Mucosa of rectum (tissue), 2 donors: Measurements from ENCODE around the gene JAK1.
A peak's percentile ranks its signal among the peaks of the same experiment; 100 is the strongest.

Experiments
- H3K27ac ChIP-seq, 2 donors: one replicate each; pipeline ENCODE4 v1.7.0; 2013; ENCODE audit warnings: inconsistent platforms in 2 of 2, low read depth in 2 of 2, low read length in 2 of 2
- H3K27me3 ChIP-seq, 2 donors: one replicate each; pipeline ENCODE4 v1.7.0; 2013; ENCODE audit warnings: low read length in 2 of 2; ENCODE audit not compliant: control insufficient read depth in 2 of 2, insufficient read depth in 2 of 2
- H3K36me3 ChIP-seq, 2 donors: one replicate each; pipeline ENCODE4 v1.7.0; 2013; ENCODE audit warnings: low read length in 2 of 2; ENCODE audit not compliant: control insufficient read depth in 2 of 2, insufficient read depth in 2 of 2
- H3K4me1 ChIP-seq, 2 donors: one replicate each; pipeline ENCODE4 v1.7.0; 2013; ENCODE audit warnings: low read length in 2 of 2, mild to moderate bottlenecking in 1 of 2; ENCODE audit not compliant: control insufficient read depth in 2 of 2, insufficient read depth in 2 of 2
- H3K4me3 ChIP-seq, 2 donors: one replicate each; pipeline ENCODE4 v1.7.0; 2013; ENCODE audit warnings: low read length in 2 of 2
- H3K9ac ChIP-seq, 2 donors: one replicate each; pipeline ENCODE4 v1.7.0; 2013; ENCODE audit warnings: low read length in 2 of 2, low read depth in 1 of 2, mild to moderate bottlenecking in 1 of 2
- H3K9me3 ChIP-seq, 2 donors: one replicate each; pipeline ENCODE4 v1.7.0; 2013; ENCODE audit warnings: low read length in 2 of 2; ENCODE audit not compliant: control insufficient read depth in 2 of 2
- donor health status: healthy.
- donor health status: Normal muscosa, but diverticular disease.

The JAK1 gene

DNA sequence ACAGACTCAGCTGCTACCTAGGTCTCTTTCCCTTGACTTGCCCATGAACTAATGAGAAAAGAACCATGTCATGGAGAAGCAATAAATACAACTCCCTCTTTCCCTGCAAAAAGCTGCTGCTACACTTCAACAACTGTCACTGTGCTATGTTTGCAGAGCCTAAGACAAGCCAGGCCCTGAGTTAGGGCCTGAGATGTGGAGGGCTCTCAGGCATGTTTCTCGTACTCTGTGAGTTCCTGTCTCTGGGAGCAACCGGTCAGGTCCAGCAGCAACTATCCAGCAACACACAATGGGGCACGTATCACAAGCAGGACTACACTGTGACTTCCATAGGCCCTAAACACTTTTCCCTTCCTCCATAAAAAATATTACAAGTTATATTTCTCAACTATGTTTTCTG is 91.7 kb downstream of the JAK1 start:
- Histone ChIP-seq H3K27me3 (no peaks in the 10 kb centered on the region), H3K36me3 (peaks cover 54 to 74% of the 10 kb centered on the region in 2 donors), H3K27ac (no peak overlapping the region), H3K9ac (no peak overlapping the region), H3K9me3 (no peaks in the 10 kb centered on the region), H3K4me3 (no peak overlapping the region), H3K4me1 (no peaks in the 10 kb centered on the region)

GRCh38 chr1:64873576-64873975 is 92.8 kb downstream of the JAK1 start:
- no peaks in the 10 kb centered on the region for H3K9me3 ChIP-seq
- H3K9ac ChIP-seq, result no peak overlapping the region
- no peak overlapping the region for H3K27ac ChIP-seq
- H3K4me1 ChIP-seq, result no peaks in the 10 kb centered on the region
- H3K27me3 ChIP-seq, result no peaks in the 10 kb centered on the region
- H3K4me3 ChIP-seq, result no peak overlapping the region
- peaks cover 51 to 80% of the 10 kb centered on the region in 2 donors for H3K36me3 ChIP-seq

DNA sequence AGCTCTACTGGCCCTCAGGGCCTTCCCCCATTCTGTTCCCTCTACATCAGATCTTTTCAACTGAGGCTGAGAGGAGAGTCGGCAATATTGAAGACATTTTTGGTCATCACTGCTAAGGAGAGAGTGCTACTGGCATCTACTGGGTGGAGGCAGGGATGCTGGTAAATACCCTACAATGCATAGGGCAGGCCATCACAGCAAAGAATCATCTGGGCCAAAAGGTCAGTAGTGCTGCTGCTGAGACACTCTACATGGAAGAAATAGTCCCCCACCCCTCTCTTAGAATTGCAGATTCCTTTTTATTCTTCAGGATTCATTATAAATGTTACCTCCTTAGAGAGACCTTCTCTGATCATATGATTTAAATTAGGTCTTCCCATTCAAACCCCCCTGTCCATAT is 94.3 kb downstream of the JAK1 start:
- Histone ChIP-seq H3K36me3 (peaks cover 44 to 78% of the 10 kb centered on the region in 2 donors), H3K27ac (no peak overlapping the region), H3K4me3 (no peak overlapping the region), H3K9ac (no peak overlapping the region), H3K27me3 (no peaks in the 10 kb centered on the region), H3K4me1 (no peaks in the 10 kb centered on the region), H3K9me3 (no peaks in the 10 kb centered on the region)

GRCh38 chr1:64871256-64871655 is 95.1 kb downstream of the JAK1 start:
- no peaks in the 10 kb centered on the region for H3K9me3 ChIP-seq
- no peak overlapping the region for H3K4me3 ChIP-seq
- H3K9ac ChIP-seq, result no peak overlapping the region
- peaks cover 48 to 82% of the 10 kb centered on the region in 2 donors for H3K36me3 ChIP-seq
- H3K27ac ChIP-seq, result no peak overlapping the region
- no peaks in the 10 kb centered on the region for H3K4me1 ChIP-seq
- H3K27me3 ChIP-seq, result no peaks in the 10 kb centered on the region

DNA sequence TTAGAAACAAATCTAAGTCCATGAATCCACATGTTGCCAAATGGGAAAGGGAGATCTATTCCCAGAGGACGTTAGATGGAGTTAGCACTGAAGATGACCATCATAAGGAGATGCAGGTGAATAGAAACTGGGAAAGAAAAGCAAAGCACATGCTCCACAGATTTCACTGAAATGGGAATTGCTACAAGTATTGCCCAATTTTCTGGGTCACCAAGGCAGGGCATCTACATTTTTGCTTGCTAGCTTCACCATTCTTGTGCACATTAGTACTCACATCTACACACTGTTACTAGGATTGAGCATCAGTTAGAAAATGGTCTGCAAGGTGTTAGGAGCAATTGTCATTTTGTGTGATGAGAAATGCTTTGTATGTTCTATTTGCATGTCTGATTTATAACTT is 99.1 kb downstream of the JAK1 start:
- Histone ChIP-seq H3K9ac (no peak overlapping the region), H3K4me3 (no peak overlapping the region), H3K27ac (no peak overlapping the region), H3K9me3 (no peaks in the 10 kb centered on the region), H3K36me3 (peaks cover 29 to 75% of the 10 kb centered on the region in 2 donors), H3K27me3 (no peaks in the 10 kb centered on the region), H3K4me1 (no peaks in the 10 kb centered on the region)

- Histone ChIP-seq H3K27me3 (no peaks in the 10 kb centered on the region), H3K4me3 (no peak overlapping the region), H3K27ac (no peak overlapping the region), H3K4me1 (no peaks in the 10 kb centered on the region), H3K9ac (no peak overlapping the region), H3K9me3 (no peaks in the 10 kb centered on the region), H3K36me3 (peaks cover 29 to 74% of the 10 kb centered on the region in 2 donors)
Measured at GRCh38 chr1:64866689-64867088, 99.7 kb downstream of the JAK1 start.

GRCh38 chr1:64865105-64865757 is 101.1 kb downstream of the JAK1 start:
- H3K4me1 ChIP-seq, result no peaks in the 10 kb centered on the region

DNA sequence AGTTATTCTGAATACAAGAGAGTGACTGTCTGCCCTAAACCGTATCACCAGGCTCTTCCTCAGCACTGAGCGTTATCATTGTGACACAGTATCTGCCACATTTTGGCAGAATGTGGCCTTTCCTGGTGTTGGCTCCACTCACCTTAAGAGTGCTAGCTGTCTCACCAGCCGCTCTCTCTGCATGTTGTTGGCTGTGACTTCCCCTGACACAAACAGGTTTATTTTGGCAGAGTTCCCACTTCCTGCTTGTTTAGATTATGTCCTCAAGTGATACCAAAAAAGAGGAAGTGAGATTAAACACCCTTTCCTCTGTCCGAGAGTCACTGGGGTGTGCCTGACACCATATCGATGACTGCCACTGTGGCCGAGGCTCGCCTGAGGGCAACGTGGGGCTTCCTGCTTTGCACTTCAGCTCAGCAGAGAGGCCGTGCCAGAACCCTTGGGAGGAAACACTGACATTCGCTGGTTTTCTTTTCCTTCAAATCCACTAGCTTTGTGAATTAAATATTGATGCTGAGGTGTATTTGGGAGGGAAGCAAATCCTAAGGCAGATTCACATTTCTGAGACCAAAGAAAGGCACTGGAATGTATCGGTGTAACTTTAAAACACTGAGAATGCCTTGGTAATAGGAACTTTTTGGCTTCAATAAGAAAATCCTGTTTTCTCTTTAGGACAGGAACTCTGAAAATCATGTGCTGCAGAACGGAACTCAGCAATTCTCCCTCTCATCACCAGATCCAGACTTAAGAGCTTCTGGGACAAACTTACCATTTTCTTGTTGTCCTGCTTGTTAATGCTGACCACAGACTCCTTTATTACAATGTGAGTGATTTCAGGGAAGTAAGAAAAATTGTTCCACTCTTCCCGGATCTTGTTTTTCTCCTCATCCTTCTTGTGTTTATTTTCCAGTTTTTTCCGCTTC is 102.1 kb downstream of the JAK1 start:
- Histone ChIP-seq H3K4me3 (no peak overlapping the region), H3K27ac (peak overlapping the region; percentile 57 to 60), H3K36me3 (peaks cover 23 to 65% of the 10 kb centered on the region in 2 donors), H3K27me3 (no peaks in the 10 kb centered on the region), H3K9me3 (no peaks in the 10 kb centered on the region), H3K4me1 (no peaks in the 10 kb centered on the region), H3K9ac (no peak overlapping the region)

More at GRCh38 chr1:64865105-64865757, 101.1 kb downstream of the JAK1 start:
- H3K27ac ChIP-seq, result no peak overlapping the region
- H3K9ac ChIP-seq, result no peak overlapping the region
- H3K4me3 ChIP-seq, result no peak overlapping the region
- no peaks in the 10 kb centered on the region for H3K27me3 ChIP-seq
- peaks cover 24 to 66% of the 10 kb centered on the region in 2 donors for H3K36me3 ChIP-seq
- H3K9me3 ChIP-seq, result no peaks in the 10 kb centered on the region

DNA sequence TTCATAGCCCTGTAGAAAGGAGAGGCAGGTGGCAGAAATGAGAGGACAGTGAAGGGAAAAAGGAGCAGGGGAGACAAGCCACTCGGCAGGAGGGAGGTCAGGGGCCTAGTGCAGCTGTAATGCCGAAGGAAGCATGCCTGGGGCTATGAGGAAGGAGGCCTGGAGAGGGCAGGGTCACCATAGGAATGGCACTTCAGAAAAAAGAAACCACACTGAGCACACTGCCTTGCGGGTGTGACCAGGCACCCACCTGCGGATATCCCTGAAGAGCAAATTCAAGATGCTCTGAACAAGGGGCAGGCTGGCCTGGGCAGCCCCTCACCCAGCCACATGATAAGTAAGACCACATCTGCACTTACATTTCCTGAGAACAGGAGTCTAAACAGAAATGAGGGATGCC is 104.7 kb downstream of the JAK1 start:
- Histone ChIP-seq H3K27me3 (no peaks in the 10 kb centered on the region), H3K9ac (no peak overlapping the region), H3K4me1 (no peaks in the 10 kb centered on the region), H3K27ac (no peak overlapping the region), H3K9me3 (no peaks in the 10 kb centered on the region), H3K4me3 (no peak overlapping the region), H3K36me3 (peaks cover 41 to 70% of the 10 kb centered on the region in 2 donors)

DNA sequence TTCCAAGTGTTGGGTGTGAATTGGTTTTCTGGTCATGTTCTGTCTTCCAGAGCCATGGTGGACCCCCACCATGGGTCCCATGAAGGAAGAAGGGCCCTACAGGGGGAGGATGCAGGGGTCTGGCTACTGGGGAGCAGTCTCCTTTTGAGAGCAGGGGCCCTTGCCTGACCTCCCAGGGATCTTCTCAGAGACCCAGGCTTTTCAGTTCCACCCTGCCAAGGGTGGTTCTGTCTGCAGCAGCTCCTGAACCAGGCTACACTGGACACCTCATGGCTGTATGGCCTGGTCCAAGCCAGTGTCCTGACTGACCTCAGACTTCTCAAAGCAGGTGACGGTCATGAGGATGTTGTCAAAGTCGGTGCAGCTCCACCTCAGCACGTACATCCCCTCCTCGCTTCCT is 109.0 kb downstream of the JAK1 start:
- Histone ChIP-seq H3K4me1 (no peaks in the 10 kb centered on the region), H3K27ac (no peak overlapping the region), H3K27me3 (no peaks in the 10 kb centered on the region), H3K9ac (no peak overlapping the region), H3K9me3 (no peaks in the 10 kb centered on the region), H3K4me3 (no peak overlapping the region), H3K36me3 (peaks cover 64 to 78% of the 10 kb centered on the region in 2 donors)
